GM12878 (cell line): ENCODE measurements around the gene SPOCD1. TPM values are rescaled to one million over a fixed set of nuclear protein-coding genes. Genes with fewer than 3 reads are reported as not detected.

Experiments
- ATAC-seq: fragments of 200-7000 bp; cut with Tn5 transposase; 3 replicates; pipeline ENCODE4 v1.9.1; 2020; ENCODE audit warnings: mild to moderate bottlenecking, moderate library complexity
- BruUV-seq: library from RNA; stranded (reverse); fragments of 400-500 nt; replicated peaks from 2 replicates; lab custom pipeline; 2021; lab: Mats Ljungman, UMichigan
- CTCF ChIA-PET: fragments of 300-600 bp; sonication (Branson Sonifier 250); formaldehyde crosslinking; extraction: SDS; loops from one replicate; lab custom pipeline; 2021; ENCODE audit warnings: inconsistent platforms; lab: Yijun Ruan, JAX
- POLR2A ChIA-PET: fragments of 350-600 bp; formaldehyde crosslinking; extraction: SDS; loops from one replicate; lab custom pipeline; 2021; ENCODE audit warnings: inconsistent platforms; lab: Charles Lee
- RAD21 ChIA-PET: fragments of 300-600 bp; sonication (Branson Sonifier 250); formaldehyde crosslinking; loops from one replicate; lab custom pipeline; 2023; ENCODE audit warnings: antibody characterized with exemption; ENCODE audit not compliant: unreplicated experiment; lab: Charles Lee
- SMC1A ChIA-PET: fragments of 300-600 bp; sonication (Branson Sonifier 250); formaldehyde crosslinking; loops from one replicate; lab custom pipeline; 2023; ENCODE audit not compliant: unreplicated experiment, uncharacterized antibody; lab: Charles Lee
- DNase-seq: peaks from one replicate; pipeline ENCODE4 v3.0.0-alpha.2; 2011; ENCODE audit warnings: low read depth, low spot score
- FAIRE-seq: peaks from 3 replicates; lab custom pipeline; 2011; peaks lifted over from hg19 to GRCh38; lab: Jason Lieb, UNC
- H2AFZ ChIP-seq: 2 replicates; pipeline ENCODE4 v1.6.0; 2011; ENCODE audit warnings: low read depth, low read length, control low read depth; ENCODE audit not compliant: control insufficient read depth
- H3K27ac ChIP-seq: 2 replicates; pipeline ENCODE4 v1.5.1; 2011; ENCODE audit warnings: control low read depth; ENCODE audit not compliant: control insufficient read depth, insufficient read depth
- H3K27me3 ChIP-seq, 2 experiments: replicated peaks in 1 of 2; 2 replicates each; pipeline versions ENCODE4 v1.6.0 to v1.6.1; 2011; ENCODE audit warnings: low read length in 1 of 2; ENCODE audit not compliant: control insufficient read depth in 2 of 2, insufficient read depth in 2 of 2
- H3K36me3 ChIP-seq, 2 experiments: 2 replicates each; pipeline ENCODE4 v1.5.1; 2011; ENCODE audit warnings: low read length in 1 of 2; ENCODE audit not compliant: control insufficient read depth in 2 of 2, insufficient read depth in 2 of 2
- H3K4me1 ChIP-seq: 2 replicates; pipeline ENCODE4 v1.6.1; 2011; ENCODE audit warnings: mild to moderate bottlenecking, low read length, moderate library complexity, mixed read lengths; ENCODE audit not compliant: control insufficient read depth, insufficient read depth
- H3K4me2 ChIP-seq: 2 replicates; pipeline ENCODE4 v1.6.0; 2011; ENCODE audit warnings: control low read depth; ENCODE audit not compliant: control insufficient read depth, insufficient read depth
- H3K4me3 ChIP-seq: fragments of 200-600 bp; sonication (generic); 2 replicates; pipeline ENCODE4 v1.5.1; 2016
- H3K79me2 ChIP-seq: 2 replicates; pipeline ENCODE4 v1.6.0; 2011; ENCODE audit warnings: low read length; ENCODE audit not compliant: control insufficient read depth, insufficient read depth
- H3K9ac ChIP-seq: 2 replicates; pipeline ENCODE4 v1.8.0; 2011; ENCODE audit warnings: low read length, control low read depth, mixed read lengths; ENCODE audit not compliant: control insufficient read depth, insufficient read depth
- H3K9me3 ChIP-seq: replicated peaks from 3 replicates; pipeline ENCODE4 v1.5.1; 2011; ENCODE audit warnings: mild to moderate bottlenecking, low read length; ENCODE audit not compliant: control insufficient read depth, insufficient read depth
- H4K20me1 ChIP-seq: 2 replicates; pipeline ENCODE4 v1.6.0; 2011; ENCODE audit not compliant: control insufficient read depth, insufficient read depth
- CHD1 ChIP-seq: IDR thresholded peaks from 2 replicates; pipeline ENCODE4 v1.6.1; 2012; ENCODE audit warnings: low read depth, low read length, improper control_type of control experiment
- CREM ChIP-seq: IDR thresholded peaks from 2 replicates; pipeline ENCODE4 v1.6.1; 2014; ENCODE audit warnings: antibody characterized with exemption, low read depth
- HDAC6 ChIP-seq: fragments of 200-600 bp; sonication (generic); IDR thresholded peaks from one replicate; pipeline ENCODE4 v1.8.0; 2017; ENCODE audit warnings: antibody characterized with exemption; ENCODE audit not compliant: unreplicated experiment
- IKZF2 ChIP-seq, 2 experiments: fragments of 450-650 bp; IDR thresholded peaks; 2 replicates each; pipeline ENCODE4 v1.6.1; 2017; ENCODE audit warnings: mild to moderate bottlenecking in 2 of 2, moderate library complexity in 2 of 2
- KAT2A ChIP-seq: conservative IDR thresholded peaks from 2 replicates; pipeline ENCODE4 v1.6.1; 2011; ENCODE audit warnings: low read depth, low read length; ENCODE audit not compliant: control insufficient read depth
- NFXL1 ChIP-seq: fragments of 450-650 bp; IDR thresholded peaks from 2 replicates; pipeline ENCODE4 v1.6.1; 2017; ENCODE audit warnings: antibody characterized with exemption, mild to moderate bottlenecking, borderline replicate concordance
- PAX8 ChIP-seq: fragments of 450-650 bp; IDR thresholded peaks from 2 replicates; pipeline ENCODE4 v1.6.1; 2017; ENCODE audit warnings: mild to moderate bottlenecking, moderate library complexity
- POU2F2 ChIP-seq: IDR thresholded peaks from 3 replicates; pipeline ENCODE4 v1.6.1; 2011; ENCODE audit warnings: low read depth, mild to moderate bottlenecking, low read length, borderline replicate concordance
- TCF12 ChIP-seq: IDR thresholded peaks from 2 replicates; pipeline ENCODE4 v1.6.1; 2011; ENCODE audit warnings: low read depth, mild to moderate bottlenecking, low read length
- ZSCAN29 ChIP-seq: fragments of 450-650 bp; IDR thresholded peaks from 2 replicates; pipeline ENCODE4 v1.6.1; 2017; ENCODE audit warnings: mild to moderate bottlenecking, moderate library complexity
- WGBS: methylation state at CpG from one replicate; pipeline ENCODE4 v1.1.6; 2016; ENCODE audit warnings: low lambda C conversion rate; ENCODE audit not compliant: insufficient replicate concordance, insufficient coverage; ENCODE audit errors: missing lambda C conversion rate; 5-methylcytosine and 5-hydroxymethylcytosine counted together
- in situ Hi-C: fragments of 300-500 bp; cut with MboI; formaldehyde crosslinking; loops from 9 replicates; pipeline ENCODE4 v1.14.3; 2018; ENCODE audit warnings: mixed read lengths
- intact Hi-C: fragments of 100-400 bp; cut with micrococcal nuclease; formaldehyde crosslinking; loops from one replicate; pipeline ENCODE4 v1.14.2; 2022; ENCODE audit not compliant: unreplicated experiment
- polyA plus RNA-seq, 11 experiments: library from polyadenylated mRNA; depleted of rRNA in 4 of 11; unstranded in 6 of 11; stranded (reverse) in 5 of 11; fragments of >200 nt; fragmentation: Nextera tagmentation in 4 of 11; fragmentation: Illumina TruSeq in 1 of 11; extraction: Ambion mirVana in 4 of 11; extraction: Trizol in 1 of 11; gene quantifications; 1 replicate in 1 of 11; 2 replicates in 10 of 11; pipeline versions ENCODE4 v1.2.1 to v1.2.3, GENCODE V29; 2011 to 2016; ENCODE audit warnings: inconsistent platforms in 2 of 11, missing spikeins in 2 of 11, low read depth in 1 of 11
- total RNA-seq, 4 experiments: library from RNA; depleted of rRNA in 3 of 4; stranded (reverse); fragments of >200 nt in 3 of 4; fragmentation: Illumina TruSeq in 1 of 4; extraction: Trizol in 1 of 4; gene quantifications; 2 replicates each; pipeline versions ENCODE4 v1.2.1 to v1.2.3, GENCODE V29; 2013 to 2021
- TF ChIP-seq, protein P1 (sequence below): fragments of 450-650 bp; IDR thresholded peaks from 2 replicates; pipeline ENCODE4 v1.6.1; 2017; ENCODE audit warnings: mild to moderate bottlenecking, low read depth, inconsistent platforms; ENCODE audit not compliant: poor library complexity, severe bottlenecking
- TF ChIP-seq, protein P2 (sequence below): fragments of 450-650 bp; IDR thresholded peaks from 2 replicates; pipeline ENCODE4 v1.6.1; 2014; ENCODE audit warnings: mild to moderate bottlenecking
- TF ChIP-seq, protein P3 (sequence below): IDR thresholded peaks from 2 replicates; pipeline ENCODE4 v1.6.1; 2012; ENCODE audit warnings: improper control_type of control experiment, low read depth, low read length; ENCODE audit not compliant: insufficient replicate concordance

Gene SPOCD1
- total and polyA plus RNA-seq, 10 of the 15 experiments (the other 5 are each of a cell fraction or from before 2014, with no cell fraction given): 0.02 to 0.65 (median 0.13) TPM; not detected in 4

DNA sequence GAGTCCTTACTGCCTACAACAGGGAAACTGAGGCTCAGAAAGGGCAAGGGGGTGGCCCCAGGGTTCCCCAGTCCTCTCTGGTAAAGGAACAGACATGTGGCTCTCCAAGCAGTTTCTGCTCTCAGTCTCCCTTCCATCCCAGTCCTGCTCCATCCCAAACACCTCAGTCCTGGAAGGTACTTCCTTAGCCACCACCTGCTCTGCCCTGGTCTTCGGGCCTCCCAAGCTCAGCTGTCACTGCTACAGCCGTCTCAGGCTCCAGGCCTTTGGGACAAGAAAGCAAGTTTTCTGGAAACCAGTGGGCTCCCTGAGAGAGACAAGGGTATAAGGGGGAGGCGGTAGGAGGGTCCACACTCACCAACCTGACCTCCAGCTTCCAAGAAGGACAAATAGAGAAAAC, 28.6 kb downstream of the SPOCD1 start (continued):
- TF ChIP-seq, protein P1, sequence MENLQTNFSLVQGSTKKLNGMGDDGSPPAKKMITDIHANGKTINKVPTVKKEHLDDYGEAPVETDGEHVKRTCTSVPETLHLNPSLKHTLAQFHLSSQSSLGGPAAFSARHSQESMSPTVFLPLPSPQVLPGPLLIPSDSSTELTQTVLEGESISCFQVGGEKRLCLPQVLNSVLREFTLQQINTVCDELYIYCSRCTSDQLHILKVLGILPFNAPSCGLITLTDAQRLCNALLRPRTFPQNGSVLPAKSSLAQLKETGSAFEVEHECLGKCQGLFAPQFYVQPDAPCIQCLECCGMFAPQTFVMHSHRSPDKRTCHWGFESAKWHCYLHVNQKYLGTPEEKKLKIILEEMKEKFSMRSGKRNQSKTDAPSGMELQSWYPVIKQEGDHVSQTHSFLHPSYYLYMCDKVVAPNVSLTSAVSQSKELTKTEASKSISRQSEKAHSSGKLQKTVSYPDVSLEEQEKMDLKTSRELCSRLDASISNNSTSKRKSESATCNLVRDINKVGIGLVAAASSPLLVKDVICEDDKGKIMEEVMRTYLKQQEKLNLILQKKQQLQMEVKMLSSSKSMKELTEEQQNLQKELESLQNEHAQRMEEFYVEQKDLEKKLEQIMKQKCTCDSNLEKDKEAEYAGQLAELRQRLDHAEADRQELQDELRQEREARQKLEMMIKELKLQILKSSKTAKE: no peak
- TF ChIP-seq, protein P2, sequence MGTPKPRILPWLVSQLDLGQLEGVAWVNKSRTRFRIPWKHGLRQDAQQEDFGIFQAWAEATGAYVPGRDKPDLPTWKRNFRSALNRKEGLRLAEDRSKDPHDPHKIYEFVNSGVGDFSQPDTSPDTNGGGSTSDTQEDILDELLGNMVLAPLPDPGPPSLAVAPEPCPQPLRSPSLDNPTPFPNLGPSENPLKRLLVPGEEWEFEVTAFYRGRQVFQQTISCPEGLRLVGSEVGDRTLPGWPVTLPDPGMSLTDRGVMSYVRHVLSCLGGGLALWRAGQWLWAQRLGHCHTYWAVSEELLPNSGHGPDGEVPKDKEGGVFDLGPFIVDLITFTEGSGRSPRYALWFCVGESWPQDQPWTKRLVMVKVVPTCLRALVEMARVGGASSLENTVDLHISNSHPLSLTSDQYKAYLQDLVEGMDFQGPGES: no peak
- TF ChIP-seq KAT2A (no peak), CHD1 (no peak), TCF12 (no peak)
- TF ChIP-seq, all 136 proteins: peak for 0

DNA sequence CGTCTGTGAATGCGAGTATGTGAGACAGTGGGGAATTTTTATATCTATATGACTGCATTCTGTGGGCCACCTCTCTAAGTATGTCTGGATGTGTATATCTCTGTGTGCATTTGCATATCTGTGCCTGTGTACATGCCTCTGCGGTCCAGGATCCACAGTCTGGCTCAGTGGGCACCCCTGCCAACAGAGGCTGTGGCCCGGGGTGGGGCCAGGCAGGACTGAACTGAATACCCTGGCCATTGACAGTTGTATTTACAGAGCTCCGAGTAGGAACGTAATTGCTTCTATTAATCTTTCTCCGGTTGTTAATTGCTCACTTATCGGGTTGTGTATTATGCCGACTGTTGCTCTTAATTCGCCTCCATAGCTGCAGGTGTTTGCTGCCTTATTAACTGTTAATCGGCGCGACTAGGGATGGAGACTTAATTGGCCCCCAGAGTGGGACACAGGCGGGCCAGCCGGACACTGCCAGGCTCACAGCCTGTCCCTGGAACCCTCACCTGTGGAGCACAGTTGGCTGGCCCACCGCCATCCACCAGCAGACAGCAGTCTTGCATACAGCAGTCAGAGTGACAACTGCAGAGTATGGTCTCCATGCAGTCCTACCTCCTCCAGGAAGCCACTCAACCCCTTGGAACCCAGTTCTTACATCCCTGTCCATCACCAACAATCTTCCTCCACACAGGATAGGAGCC, 29.3 kb downstream of the SPOCD1 start:
- no peaks in the 10 kb centered on the region for H4K20me1 ChIP-seq
- POLR2A ChIA-PET: no interaction called here
- in situ Hi-C loops: no loop called here
- no peaks in the 10 kb centered on the region for H3K79me2 ChIP-seq
- H3K36me3 ChIP-seq: no peaks in the 10 kb centered on the region
- SMC1A ChIA-PET: no interaction called here
- 92% methylated on average over 16 of the region's 16 CpGs for WGBS
- intact Hi-C loops: no loop called here
- H3K4me2 ChIP-seq: no peak overlapping the region
- CTCF ChIA-PET: interaction anchor here (0.5 to 5.4 kb wide), 2 partner anchors 9 to 123 kb away, joined by 4 to 90 read pairs; no protein-coding TSS in a partner anchor
- H2AFZ ChIP-seq: no peak overlapping the region
- H3K9me3 ChIP-seq: no peaks in the 10 kb centered on the region
- H3K27ac ChIP-seq: no peak overlapping the region
- FAIRE-seq (no peak), DNase-seq (no peak), ATAC-seq (no peak)
- H3K27me3 ChIP-seq: no peaks in the 10 kb centered on the region
- H3K9ac ChIP-seq: no peak overlapping the region
- RAD21 ChIA-PET: interaction anchor here (3.2 kb wide), 1 partner anchor 35 kb away, joined by 15 read pairs; no protein-coding TSS in a partner anchor
- peaks cover 19% of the 10 kb centered on the region for H3K4me1 ChIP-seq
- BruUV-seq: no TSS peak
- no peak overlapping the region for H3K4me3 ChIP-seq
- TF ChIP-seq ZSCAN29 (no peak), POU2F2 (no peak), CREM (no peak), HDAC6 (no peak), PAX8 (no peak), NFXL1 (no peak), IKZF2 (IDR thresholded peaks at IDR 0.05) (no peak)
- TF ChIP-seq, protein P3, sequence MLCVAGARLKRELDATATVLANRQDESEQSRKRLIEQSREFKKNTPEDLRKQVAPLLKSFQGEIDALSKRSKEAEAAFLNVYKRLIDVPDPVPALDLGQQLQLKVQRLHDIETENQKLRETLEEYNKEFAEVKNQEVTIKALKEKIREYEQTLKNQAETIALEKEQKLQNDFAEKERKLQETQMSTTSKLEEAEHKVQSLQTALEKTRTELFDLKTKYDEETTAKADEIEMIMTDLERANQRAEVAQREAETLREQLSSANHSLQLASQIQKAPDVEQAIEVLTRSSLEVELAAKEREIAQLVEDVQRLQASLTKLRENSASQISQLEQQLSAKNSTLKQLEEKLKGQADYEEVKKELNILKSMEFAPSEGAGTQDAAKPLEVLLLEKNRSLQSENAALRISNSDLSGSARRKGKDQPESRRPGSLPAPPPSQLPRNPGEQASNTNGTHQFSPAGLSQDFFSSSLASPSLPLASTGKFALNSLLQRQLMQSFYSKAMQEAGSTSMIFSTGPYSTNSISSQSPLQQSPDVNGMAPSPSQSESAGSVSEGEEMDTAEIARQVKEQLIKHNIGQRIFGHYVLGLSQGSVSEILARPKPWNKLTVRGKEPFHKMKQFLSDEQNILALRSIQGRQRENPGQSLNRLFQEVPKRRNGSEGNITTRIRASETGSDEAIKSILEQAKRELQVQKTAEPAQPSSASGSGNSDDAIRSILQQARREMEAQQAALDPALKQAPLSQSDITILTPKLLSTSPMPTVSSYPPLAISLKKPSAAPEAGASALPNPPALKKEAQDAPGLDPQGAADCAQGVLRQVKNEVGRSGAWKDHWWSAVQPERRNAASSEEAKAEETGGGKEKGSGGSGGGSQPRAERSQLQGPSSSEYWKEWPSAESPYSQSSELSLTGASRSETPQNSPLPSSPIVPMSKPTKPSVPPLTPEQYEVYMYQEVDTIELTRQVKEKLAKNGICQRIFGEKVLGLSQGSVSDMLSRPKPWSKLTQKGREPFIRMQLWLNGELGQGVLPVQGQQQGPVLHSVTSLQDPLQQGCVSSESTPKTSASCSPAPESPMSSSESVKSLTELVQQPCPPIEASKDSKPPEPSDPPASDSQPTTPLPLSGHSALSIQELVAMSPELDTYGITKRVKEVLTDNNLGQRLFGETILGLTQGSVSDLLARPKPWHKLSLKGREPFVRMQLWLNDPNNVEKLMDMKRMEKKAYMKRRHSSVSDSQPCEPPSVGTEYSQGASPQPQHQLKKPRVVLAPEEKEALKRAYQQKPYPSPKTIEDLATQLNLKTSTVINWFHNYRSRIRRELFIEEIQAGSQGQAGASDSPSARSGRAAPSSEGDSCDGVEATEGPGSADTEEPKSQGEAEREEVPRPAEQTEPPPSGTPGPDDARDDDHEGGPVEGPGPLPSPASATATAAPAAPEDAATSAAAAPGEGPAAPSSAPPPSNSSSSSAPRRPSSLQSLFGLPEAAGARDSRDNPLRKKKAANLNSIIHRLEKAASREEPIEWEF: no peak
